Activated CD8-positive, alpha-beta memory T cell treated with anti-CD3 and anti-CD28 coated beads, Interleukin-2, amount 50 U/mL, for 24 hours (primary cell): ENCODE measurements around the gene EXT2.

Source experiments
- DNase-seq: peaks from one replicate; pipeline ENCODE4 v3.0.0-alpha.2; 2020; ENCODE audit errors: extremely low read depth

Gene EXT2

GRCh38 chr11:44288133-44288526 is 192.7 kb downstream of the EXT2 start:
- DNase-seq, result no peak

DNA sequence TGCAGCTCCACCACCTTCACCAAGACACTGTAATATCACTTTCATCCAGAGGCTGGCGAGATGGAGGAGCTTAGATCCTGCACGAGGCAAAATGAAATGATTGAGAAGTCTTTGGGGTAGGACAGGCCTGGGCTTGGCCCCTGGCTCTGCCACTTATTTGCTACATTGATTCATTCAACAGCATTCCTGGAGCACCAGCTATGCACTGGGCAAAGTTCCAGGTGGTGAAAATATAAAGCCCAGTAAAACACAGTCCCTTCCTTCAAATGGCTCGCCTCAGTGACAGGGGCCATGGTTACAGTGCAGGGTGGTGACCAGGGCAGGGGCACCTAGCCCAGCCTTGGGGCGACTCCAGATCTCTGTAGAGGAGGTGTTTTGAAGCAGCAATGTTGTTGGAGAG is 194.7 kb downstream of the EXT2 start:
- no peak for DNase-seq
